ENCODE data around the gene B3GAT2.

Gene B3GAT2

GRCh38 chr6:70842541-70842940 is 114.3 kb downstream of the B3GAT2 start:
- DNase-seq (ENCODE audit: low read depth) = no peak

- DNase-seq (ENCODE audit: low read depth) = no peak
Observed at GRCh38 chr6:70841112-70841511, 115.7 kb downstream of the B3GAT2 start.

GRCh38 chr6:70839286-70840266 is 117.3 kb downstream of the B3GAT2 start:
- no peak for DNase-seq (ENCODE audit: low read depth)

- DNase-seq (ENCODE audit: low read depth) = no peak
Observed at GRCh38 chr6:70838907-70839285, 118.0 kb downstream of the B3GAT2 start.

- DNase-seq (ENCODE audit: low read depth) = no peak
Observed at GRCh38 chr6:70834520-70834919, 122.3 kb downstream of the B3GAT2 start.

GRCh38 chr6:70831427-70831826 is 125.4 kb downstream of the B3GAT2 start:
- DNase-seq (ENCODE audit: low read depth) = no peak

GRCh38 chr6:70823651-70824050 is 133.2 kb downstream of the B3GAT2 start:
- no peak for DNase-seq (ENCODE audit: low read depth)

GRCh38 chr6:70821751-70822150 is 135.1 kb downstream of the B3GAT2 start:
- no peak for DNase-seq (ENCODE audit: low read depth)

GRCh38 chr6:70820778-70821177 is 136.1 kb downstream of the B3GAT2 start:
- no peak for DNase-seq (ENCODE audit: low read depth)

- DNase-seq (ENCODE audit: low read depth) = no peak
Observed at GRCh38 chr6:70819646-70820045, 137.2 kb downstream of the B3GAT2 start.

GRCh38 chr6:70813885-70814284 is 143.0 kb downstream of the B3GAT2 start:
- DNase-seq (ENCODE audit: low read depth) = no peak

GRCh38 chr6:70811788-70812187 is 145.1 kb downstream of the B3GAT2 start:
- no peak for DNase-seq (ENCODE audit: low read depth)

Data from activated T-cell treated with anti-CD3 and anti-CD28 coated beads for 48 hours (primary cell).